Measurements from ENCODE around the gene UBE2B. TPM values are rescaled to one million over a fixed set of nuclear protein-coding genes. Genes with fewer than 3 reads are reported as not detected.
"Not testable (repeated sequence)": the region's sequence is repeated elsewhere in the genome, so short reads cannot be mapped to it uniquely, and the experiment has no call there.

Gene UBE2B
- total RNA-seq, 4 donors from 2014 or later: 22.2 to 124 (median 70.3) TPM

GRCh38 chr5:134370311-134370870, 978 bp upstream of the UBE2B start:
- peak overlapping the region; percentile 97 to 100 (median 98) for H3K27ac ChIP-seq
- H3K4me3 ChIP-seq: peak overlapping the region; percentile 49 to 98 (median 94)
- no peaks in the 10 kb centered on the region for H3K9me3 ChIP-seq
- intact Hi-C loops (cut with DNase I; ENCODE audit: low total_unique reads): loop anchor here (2.0 to 10.0 kb wide), 5 partner anchors 40 to 374 kb away; partner anchors contain the start of genes CDKN2AIPNL and SKP1
- H3K36me3 ChIP-seq: peaks cover 0 to 7% of the 10 kb centered on the region in 2 donors
- peaks cover 55 to 57% of the 10 kb centered on the region in 2 donors for H3K4me1 ChIP-seq
- ATAC-seq: peak; percentile 4 to 7
- in situ Hi-C loops (cut with MboI; ENCODE audit: low sequenced_read_pairs in 4 of 4): loop anchor here in 1 of 4 donors (10.0 kb wide), 1 partner anchor 214 kb away; no protein-coding TSS in a partner anchor
- TF ChIP-seq CTCF (IDR thresholded peaks at IDR 0.05 in 4 of 5, conservative IDR thresholded peaks at IDR 0.05 in 1 of 5) (no peak), POLR2A (IDR thresholded peaks at IDR 0.05) (no peak)
- no peaks in the 10 kb centered on the region for H3K27me3 ChIP-seq
- DNase-seq: no peak

- ATAC-seq (peak; percentile 57 to 63), DNase-seq (peak; percentile 77 to 93)
- Histone ChIP-seq H3K9me3 (no peaks in the 10 kb centered on the region), H3K27me3 (no peaks in the 10 kb centered on the region), H3K36me3 (peaks cover 0 to 12% of the 10 kb centered on the region in 2 donors), H3K27ac (peak overlapping the region; percentile 97 to 100 (median 98)), H3K4me1 (peaks cover 57 to 62% of the 10 kb centered on the region in 2 donors), H3K4me3 (peak overlapping the region; percentile 92 to 98 (median 95))
- TF ChIP-seq POLR2A (IDR thresholded peaks at IDR 0.05) (peak; percentile 44 to 79), CTCF (IDR thresholded peaks at IDR 0.05 in 4 of 5, conservative IDR thresholded peaks at IDR 0.05 in 1 of 5) (no peak)
- intact Hi-C loops (cut with DNase I; ENCODE audit: low total_unique reads): loop anchor here (1.0 to 10.0 kb wide), 9 partner anchors 39 to 373 kb away; partner anchors contain the start of genes CDKN2AIPNL, JADE2, SEC24A and SKP1
- in situ Hi-C loops (cut with MboI; ENCODE audit: low sequenced_read_pairs in 4 of 4): loop anchor here in 1 of 4 donors (10.0 kb wide), 1 partner anchor 213 kb away; no protein-coding TSS in a partner anchor
These were observed 518 bp downstream of the UBE2B start for GRCh38 chr5:134371834-134372340.

- Histone ChIP-seq H3K36me3 (peaks cover 0 to 24% of the 10 kb centered on the region in 2 donors), H3K4me1 (peaks cover 70 to 71% of the 10 kb centered on the region in 2 donors), H3K27ac (peak overlapping the region; percentile 97 to 100 (median 98)), H3K4me3 (peak overlapping the region; percentile 92 to 98 (median 95))
- in situ Hi-C loops (cut with MboI; ENCODE audit: low sequenced_read_pairs in 4 of 4): loop anchor here in 1 of 4 donors (10.0 kb wide), 1 partner anchor 211 kb away; no protein-coding TSS in a partner anchor
- intact Hi-C loops (cut with DNase I; ENCODE audit: low total_unique reads): loop anchor here (10.0 kb wide), 1 partner anchor 371 kb away; no protein-coding TSS in a partner anchor
- not testable (repeated sequence) for H3K27me3 ChIP-seq, DNase-seq, ATAC-seq, H3K9me3 ChIP-seq
These were observed 2.3 kb downstream of the UBE2B start for GRCh38 chr5:134373633-134374032.

GRCh38 chr5:134374232-134374631, 2.9 kb downstream of the UBE2B start:
- H3K36me3 ChIP-seq: peaks cover 0 to 24% of the 10 kb centered on the region in 2 donors
- intact Hi-C loops (cut with DNase I; ENCODE audit: low total_unique reads) (loop anchor here (10.0 kb wide), 1 partner anchor 371 kb away; no protein-coding TSS in a partner anchor), in situ Hi-C loops (cut with MboI; ENCODE audit: low sequenced_read_pairs in 4 of 4) (loop anchor here in 1 of 4 donors (10.0 kb wide), 1 partner anchor 211 kb away; no protein-coding TSS in a partner anchor)
- TF ChIP-seq POLR2A (IDR thresholded peaks at IDR 0.05) (no peak), CTCF (IDR thresholded peaks at IDR 0.05 in 4 of 5, conservative IDR thresholded peaks at IDR 0.05 in 1 of 5) (peak in 1 of 5 experiments; percentile 25)
- H3K27ac ChIP-seq: peak overlapping the region; percentile 35 to 52 (median 42)
- no peaks in the 10 kb centered on the region for H3K9me3 ChIP-seq
- H3K4me1 ChIP-seq: peaks cover 65 to 68% of the 10 kb centered on the region in 2 donors
- DNase-seq: no peak
- H3K4me3 ChIP-seq: peak overlapping the region in 3 of 4 donors; percentile 12 to 35 (median 13)
- H3K27me3 ChIP-seq: no peaks in the 10 kb centered on the region
- no peak for ATAC-seq

- H3K36me3 ChIP-seq: peaks cover 0 to 71% of the 10 kb centered on the region in 2 donors
- no peaks in the 10 kb centered on the region for H3K9me3 ChIP-seq
- DNase-seq (no peak), ATAC-seq (no peak)
- TF ChIP-seq CTCF (IDR thresholded peaks at IDR 0.05 in 4 of 5, conservative IDR thresholded peaks at IDR 0.05 in 1 of 5): no peak
- peaks cover 29 to 30% of the 10 kb centered on the region in 2 donors for H3K4me1 ChIP-seq
- no peaks in the 10 kb centered on the region for H3K27me3 ChIP-seq
- no peak overlapping the region for H3K4me3 ChIP-seq
- H3K27ac ChIP-seq: peak overlapping the region in 1 of 4 donors; percentile 35
- intact Hi-C loops (cut with DNase I; ENCODE audit: low total_unique reads) (no loop called here), in situ Hi-C loops (cut with MboI; ENCODE audit: low sequenced_read_pairs in 4 of 4) (loop anchor here in 1 of 4 donors (25.0 kb wide), 1 partner anchor 507 kb away; no protein-coding TSS in a partner anchor)
These were observed 9.0 kb downstream of the UBE2B start for GRCh38 chr5:134380346-134380745.

GRCh38 chr5:134382204-134382603, 10.8 kb downstream of the UBE2B start:
- H3K4me1 ChIP-seq: peaks cover 14 to 17% of the 10 kb centered on the region in 2 donors
- DNase-seq; ATAC-seq; H3K4me3 ChIP-seq; intact Hi-C loops (cut with DNase I; ENCODE audit: low total_unique reads); H3K9me3 ChIP-seq; H3K27me3 ChIP-seq: not testable (repeated sequence)
- peak overlapping the region in 1 of 4 donors; percentile 4 for H3K27ac ChIP-seq
- in situ Hi-C loops (cut with MboI; ENCODE audit: low sequenced_read_pairs in 4 of 4): loop anchor here in 1 of 4 donors (25.0 kb wide), 1 partner anchor 505 kb away; no protein-coding TSS in a partner anchor
- H3K36me3 ChIP-seq: peaks cover 0 to 81% of the 10 kb centered on the region in 2 donors

All from gastrocnemius medialis (tissue), 4 donors.